H1 (cell line): ENCODE data around the gene XPNPEP2. TPM values are rescaled to one million over a fixed set of nuclear protein-coding genes. Genes with fewer than 3 reads are reported as not detected.

ENCODE experiments used
- BACH1 ChIP-seq: IDR thresholded peaks from 2 replicates; pipeline ENCODE4 v1.6.1; 2012; ENCODE audit warnings: low read length, improper control_type of control experiment
- KDM4A ChIP-seq: IDR thresholded peaks from one replicate; pipeline ENCODE4 v1.7.1; 2012; ENCODE audit warnings: low read depth, mild to moderate bottlenecking, moderate library complexity, low read length, inconsistent platforms; ENCODE audit not compliant: severe bottlenecking
- PHF8 ChIP-seq: fragments of 200-600 bp; sonication (generic); conservative IDR thresholded peaks from 2 replicates; pipeline ENCODE4 v1.7.1; 2012; ENCODE audit warnings: low read depth, mild to moderate bottlenecking, inconsistent platforms, low read length, moderate library complexity
- SP1 ChIP-seq: IDR thresholded peaks from 2 replicates; pipeline ENCODE4 v1.6.1; 2011; ENCODE audit warnings: low read depth, low read length
- TCF12 ChIP-seq: IDR thresholded peaks from 2 replicates; pipeline ENCODE4 v1.6.1; 2011; ENCODE audit warnings: low read depth, mild to moderate bottlenecking, low read length
- polyA plus RNA-seq, 7 experiments: library from polyadenylated mRNA; depleted of rRNA in 3 of 7; stranded (reverse) in 5 of 7; unstranded in 2 of 7; fragments of >200 nt in 5 of 7; fragments of 200-250 nt in 2 of 7; gene quantifications; 1 replicate in 5 of 7; 2 replicates in 1 of 7; 4 replicates in 1 of 7; pipeline versions ENCODE4 v1.2.1 to v1.2.3, GENCODE V29; 2011 to 2013; ENCODE audit warnings: missing spikeins in 2 of 7, mixed read lengths in 2 of 7
- total RNA-seq: library from RNA; stranded (reverse); fragmentation: NEBNext Ultra II Directional; extraction: Animal tissue kit (Norgen Biotek cat#: 25700); gene quantifications from 2 replicates; pipeline ENCODE4 v1.2.1, GENCODE V29; 2021

The XPNPEP2 gene
- total and polyA plus RNA-seq, 2 of the 8 experiments (the other 6 are each of a cell fraction or from before 2014, with no cell fraction given) = 0.27 TPM; not detected in 1

- TF ChIP-seq KDM4A = no peak
- no peak for TF ChIP-seq BACH1
- TF ChIP-seq TCF12 = no peak
- no peak for TF ChIP-seq PHF8
- TF ChIP-seq SP1 = no peak
Observed at GRCh38 chrX:129762448-129762847, 23.7 kb downstream of the XPNPEP2 start (continued).
